Right atrium auricular region (tissue), 2 donors: ENCODE results near the gene THEM4. TPM values are rescaled to one million over a fixed set of nuclear protein-coding genes. Genes with fewer than 3 reads are reported as not detected.

Source experiments
- DNase-seq: peaks from one replicate; pipeline ENCODE4 v3.0.0-alpha.2; 2019; ENCODE audit warnings: low spot score
- H3K27ac ChIP-seq, 2 donors: fragments of 200-600 bp; sonication (generic); 1 replicate in 1 of 2; 2 replicates in 1 of 2; pipeline ENCODE4 v1.5.1; 2016 to 2019
- H3K27me3 ChIP-seq, 2 donors: fragments of 200-600 bp; sonication (generic); one replicate each; pipeline versions ENCODE4 v1.5.1 to v1.6.0; 2017 to 2019
- H3K36me3 ChIP-seq: fragments of 200-600 bp; sonication (generic); one replicate; pipeline ENCODE4 v1.5.1; 2016
- H3K4me1 ChIP-seq, 2 donors: fragments of 200-600 bp; sonication (generic); one replicate each; pipeline versions ENCODE4 v1.5.1 to v1.6.0; 2017 to 2019
- H3K4me3 ChIP-seq, 2 donors: fragments of 200-600 bp; sonication (generic); 1 replicate in 1 of 2; 2 replicates in 1 of 2; pipeline ENCODE4 v1.5.1; 2017 to 2019; ENCODE audit warnings: mild to moderate bottlenecking in 1 of 2, moderate library complexity in 1 of 2
- H3K9me3 ChIP-seq, 2 donors: fragments of 200-600 bp; sonication (generic); one replicate each; pipeline ENCODE4 v1.5.1; 2019
- total RNA-seq, 2 donors: library from RNA; depleted of rRNA; stranded (reverse); fragments of >200 nt; gene quantifications; one replicate each; pipeline ENCODE4 v1.1.0, GENCODE V29; 2016
- TF ChIP-seq, protein P1 (sequence below), 2 donors: fragments of 200-600 bp; sonication (generic); IDR thresholded peaks; one replicate each; pipeline ENCODE4 v1.5.1; 2019; ENCODE audit warnings: antibody characterized with exemption in 2 of 2

Gene THEM4
- total RNA-seq, 2 donors from 2014 or later: 18.5 to 23.1 TPM

DNA sequence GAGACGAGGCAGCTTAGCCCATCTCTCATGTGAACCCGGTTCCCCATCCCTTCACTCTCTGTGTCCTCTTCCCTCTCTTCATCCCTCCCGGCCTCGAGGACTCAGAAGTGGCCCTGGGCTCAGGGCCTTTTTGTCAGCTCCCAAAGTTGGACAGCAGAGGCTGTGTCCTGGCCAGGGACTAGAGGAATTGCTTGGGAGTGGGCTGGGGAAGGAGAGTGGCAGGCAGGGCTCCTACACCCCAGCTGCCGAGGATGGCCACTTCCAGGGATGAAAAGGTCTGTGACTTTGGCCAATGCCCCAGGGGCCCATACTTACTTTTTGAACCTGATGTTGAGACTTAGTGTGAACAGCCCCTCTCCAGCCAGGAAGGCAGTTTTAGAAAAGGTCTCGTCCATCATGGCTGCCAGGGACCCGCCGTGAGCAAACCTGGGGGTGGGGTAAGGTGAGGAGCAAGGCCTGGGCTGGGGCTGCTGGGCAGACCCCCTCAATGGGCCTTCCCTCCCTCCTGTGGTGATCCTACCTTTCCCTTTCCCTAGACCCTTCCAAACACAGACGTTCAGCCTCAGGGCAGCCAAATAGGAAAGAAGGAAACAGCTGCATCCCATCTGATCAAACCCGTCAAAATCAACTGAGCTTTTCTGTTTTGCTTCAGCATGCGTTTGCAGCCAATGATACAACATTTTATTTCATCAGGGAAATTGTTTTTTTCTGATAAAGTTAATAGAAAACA, 61.3 kb downstream of the THEM4 start:
- DNase-seq: no peak
- Histone ChIP-seq H3K4me1 (peaks cover 0 to 8% of the 10 kb centered on the region in 2 donors), H3K36me3 (no peaks in the 10 kb centered on the region), H3K27me3 (no peaks in the 10 kb centered on the region), H3K9me3 (no peaks in the 10 kb centered on the region), H3K27ac (peak overlapping the region in 1 of 2 donors; percentile 2), H3K4me3 (no peak overlapping the region)
- TF ChIP-seq, protein P1, sequence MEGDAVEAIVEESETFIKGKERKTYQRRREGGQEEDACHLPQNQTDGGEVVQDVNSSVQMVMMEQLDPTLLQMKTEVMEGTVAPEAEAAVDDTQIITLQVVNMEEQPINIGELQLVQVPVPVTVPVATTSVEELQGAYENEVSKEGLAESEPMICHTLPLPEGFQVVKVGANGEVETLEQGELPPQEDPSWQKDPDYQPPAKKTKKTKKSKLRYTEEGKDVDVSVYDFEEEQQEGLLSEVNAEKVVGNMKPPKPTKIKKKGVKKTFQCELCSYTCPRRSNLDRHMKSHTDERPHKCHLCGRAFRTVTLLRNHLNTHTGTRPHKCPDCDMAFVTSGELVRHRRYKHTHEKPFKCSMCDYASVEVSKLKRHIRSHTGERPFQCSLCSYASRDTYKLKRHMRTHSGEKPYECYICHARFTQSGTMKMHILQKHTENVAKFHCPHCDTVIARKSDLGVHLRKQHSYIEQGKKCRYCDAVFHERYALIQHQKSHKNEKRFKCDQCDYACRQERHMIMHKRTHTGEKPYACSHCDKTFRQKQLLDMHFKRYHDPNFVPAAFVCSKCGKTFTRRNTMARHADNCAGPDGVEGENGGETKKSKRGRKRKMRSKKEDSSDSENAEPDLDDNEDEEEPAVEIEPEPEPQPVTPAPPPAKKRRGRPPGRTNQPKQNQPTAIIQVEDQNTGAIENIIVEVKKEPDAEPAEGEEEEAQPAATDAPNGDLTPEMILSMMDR (IDR thresholded peaks at IDR 0.05): no peak

DNA sequence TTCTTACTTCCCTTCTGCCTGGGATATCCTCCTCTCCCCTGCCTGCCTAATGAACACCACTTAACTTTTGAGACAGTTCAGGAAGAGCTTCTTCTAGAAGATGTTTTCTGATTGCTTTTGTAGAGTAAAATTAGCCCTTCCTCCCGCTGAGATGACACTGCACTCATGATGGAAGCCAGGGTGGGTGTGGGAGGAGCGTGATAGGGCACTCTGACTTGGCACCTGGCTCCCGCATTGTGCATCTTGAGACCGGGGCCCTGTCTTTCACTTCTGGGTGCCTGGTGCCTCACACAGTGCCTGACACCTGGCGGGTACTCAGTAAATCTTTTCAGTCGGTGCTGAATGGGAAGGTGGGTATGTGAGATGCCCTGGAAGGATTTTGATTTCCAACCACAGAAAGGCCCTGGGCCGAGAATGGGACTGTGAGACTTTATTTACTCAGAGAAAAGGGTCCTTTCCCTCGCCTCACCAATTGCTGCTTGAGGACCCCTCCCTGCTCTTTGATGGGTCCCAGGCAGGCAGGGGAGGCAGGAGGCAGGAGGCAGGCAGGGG, 62.5 kb downstream of the THEM4 start:
- DNase-seq: no peak

DNA sequence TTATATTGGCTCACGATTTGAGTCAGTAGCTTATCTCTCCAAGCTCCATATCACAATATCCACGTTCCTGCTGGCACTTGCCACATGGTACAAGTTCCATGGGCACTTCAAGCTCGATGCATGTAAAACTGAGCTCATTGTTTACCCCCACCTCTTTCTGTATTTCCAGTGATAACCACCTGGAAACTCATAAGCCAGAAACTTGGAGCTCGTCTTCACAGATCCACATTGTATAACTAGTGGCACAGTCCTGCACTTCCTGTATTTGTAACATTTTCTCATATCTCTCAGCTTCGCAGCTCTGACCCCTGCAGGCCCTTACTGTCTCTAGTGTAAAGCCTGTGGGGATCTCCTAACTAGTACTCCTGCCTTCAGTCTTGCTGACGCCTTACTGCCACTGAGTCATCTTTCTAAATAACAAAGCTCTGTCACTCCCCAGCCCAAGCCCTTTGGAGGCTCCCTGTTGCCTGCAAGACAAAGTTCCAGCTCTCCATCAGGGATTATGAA, 63.2 kb downstream of the THEM4 start:
- H3K27me3 ChIP-seq: no peaks in the 10 kb centered on the region
- H3K4me1 ChIP-seq: peaks cover 0 to 8% of the 10 kb centered on the region in 2 donors
- no peaks in the 10 kb centered on the region for H3K36me3 ChIP-seq
- H3K27ac ChIP-seq: no peak overlapping the region
- no peaks in the 10 kb centered on the region for H3K9me3 ChIP-seq
- no peak for DNase-seq
- TF ChIP-seq, protein P1 (IDR thresholded peaks at IDR 0.05): no peak
- H3K4me3 ChIP-seq: no peak overlapping the region

More for the DNA sequence above, 62.5 kb downstream of the THEM4 start:
- H3K27ac ChIP-seq: no peak overlapping the region
- TF ChIP-seq, protein P1 (IDR thresholded peaks at IDR 0.05): no peak
- H3K4me1 ChIP-seq: peaks cover 0 to 8% of the 10 kb centered on the region in 2 donors
- no peak overlapping the region for H3K4me3 ChIP-seq
- no peaks in the 10 kb centered on the region for H3K9me3 ChIP-seq
- no peaks in the 10 kb centered on the region for H3K27me3 ChIP-seq
- no peaks in the 10 kb centered on the region for H3K36me3 ChIP-seq

DNA sequence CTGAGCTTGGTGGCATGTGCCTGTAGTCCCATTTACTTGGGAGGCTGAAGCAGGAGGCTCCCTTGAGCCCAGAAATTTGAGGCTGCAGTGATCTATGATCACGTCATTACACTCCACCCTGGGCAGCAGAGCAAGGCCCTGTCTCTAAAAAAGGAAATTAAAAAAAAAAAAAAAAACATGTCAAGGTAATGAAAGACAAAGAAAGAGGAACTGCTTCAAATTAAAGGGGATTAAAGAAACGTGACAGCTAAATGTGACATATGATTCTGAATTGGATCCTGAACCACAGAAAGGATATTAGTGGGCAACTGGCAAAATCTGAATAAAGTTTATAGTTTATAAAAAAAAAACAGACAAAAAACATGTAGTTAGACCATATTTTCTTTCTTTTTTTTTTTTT, 65.9 kb downstream of the THEM4 start:
- H3K4me3 ChIP-seq: no peak overlapping the region
- no peak for DNase-seq
- no peaks in the 10 kb centered on the region for H3K36me3 ChIP-seq
- no peak overlapping the region for H3K27ac ChIP-seq
- H3K9me3 ChIP-seq: no peaks in the 10 kb centered on the region
- H3K27me3 ChIP-seq: peaks cover 6 to 13% of the 10 kb centered on the region in 2 donors
- peaks cover 0 to 24% of the 10 kb centered on the region in 2 donors for H3K4me1 ChIP-seq
- TF ChIP-seq, protein P1 (IDR thresholded peaks at IDR 0.05): no peak

DNA sequence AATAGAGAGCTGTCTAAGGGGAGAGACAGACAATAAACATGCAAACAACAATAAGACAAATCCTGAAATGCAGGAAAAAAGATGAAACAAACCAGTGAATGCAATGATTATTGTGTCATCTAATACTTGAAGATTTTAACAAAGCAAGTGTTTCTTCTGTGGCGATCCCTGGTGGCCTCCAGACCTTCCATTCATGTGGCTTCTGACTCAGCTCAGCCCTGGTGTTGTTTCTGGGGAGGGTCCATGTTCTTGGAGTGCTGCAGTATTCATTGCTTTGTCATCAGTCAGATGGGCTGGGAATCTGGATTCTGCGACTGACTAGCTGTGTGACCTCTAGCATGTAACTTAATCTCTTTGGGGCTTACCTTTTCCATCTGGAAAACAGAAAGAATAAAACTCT, 68.2 kb downstream of the THEM4 start:
- H3K9me3 ChIP-seq: no peaks in the 10 kb centered on the region
- H3K27ac ChIP-seq: no peak overlapping the region
- TF ChIP-seq, protein P1 (IDR thresholded peaks at IDR 0.05): no peak
- H3K27me3 ChIP-seq: peaks cover 6 to 13% of the 10 kb centered on the region in 2 donors
- H3K36me3 ChIP-seq: no peaks in the 10 kb centered on the region
- H3K4me3 ChIP-seq: no peak overlapping the region
- peaks cover 0 to 28% of the 10 kb centered on the region in 2 donors for H3K4me1 ChIP-seq
- no peak for DNase-seq
